GM15510 (cell line): ENCODE measurements around the gene APOBEC3C.

ENCODE experiments used
- POLR2A ChIP-seq: IDR thresholded peaks from 3 replicates; pipeline ENCODE4 v1.6.1; 2011; ENCODE audit warnings: borderline replicate concordance; ENCODE audit not compliant: insufficient read length; ENCODE audit errors: extremely low read depth

APOBEC3C gene

GRCh38 chr22:38981005-38981991 is 32.8 kb upstream of the APOBEC3C start:
- no peak for TF ChIP-seq POLR2A

GRCh38 chr22:38981992-38982927 is 31.8 kb upstream of the APOBEC3C start, which contains the start of gene APOBEC3B:
Gene APOBEC3B (plus strand): TSS chr22:38982347. CDS start chr22:38982454, 107 bp downstream.
- TF ChIP-seq POLR2A, result peak; percentile 27

- TF ChIP-seq POLR2A, result no peak
Observed at GRCh38 chr22:38984224-38984623, 29.8 kb upstream of the APOBEC3C start.

- TF ChIP-seq POLR2A, result no peak
Observed at GRCh38 chr22:38986629-38987028, 27.4 kb upstream of the APOBEC3C start.

GRCh38 chr22:38987171-38987895 is 26.7 kb upstream of the APOBEC3C start:
- no peak for TF ChIP-seq POLR2A

- TF ChIP-seq POLR2A, result no peak
Observed at GRCh38 chr22:38989466-38989865, 24.6 kb upstream of the APOBEC3C start.

GRCh38 chr22:38996105-38996504 is 18.0 kb upstream of the APOBEC3C start:
- TF ChIP-seq POLR2A, result no peak

GRCh38 chr22:38997518-38997917 is 16.5 kb upstream of the APOBEC3C start:
- TF ChIP-seq POLR2A, result no peak

- TF ChIP-seq POLR2A, result no peak
Observed at GRCh38 chr22:39003165-39003638, 10.9 kb upstream of the APOBEC3C start.

GRCh38 chr22:39007177-39007576 is 6.9 kb upstream of the APOBEC3C start:
- TF ChIP-seq POLR2A, result no peak

GRCh38 chr22:39010946-39011345 is 3.1 kb upstream of the APOBEC3C start:
- no peak for TF ChIP-seq POLR2A

- TF ChIP-seq POLR2A, result no peak
Observed at GRCh38 chr22:39012533-39013511, 1.2 kb upstream of the APOBEC3C start.

GRCh38 chr22:39016592-39016991 is 2.5 kb downstream of the APOBEC3C start:
- no peak for TF ChIP-seq POLR2A
